Osteoblast (primary cell): Measurements from ENCODE around the gene OR4E1. TPM values are rescaled to one million over a fixed set of nuclear protein-coding genes. Genes with fewer than 3 reads are reported as not detected.

ENCODE experiments used
- DNase-seq: peaks from one replicate; pipeline ENCODE4 v3.0.0; 2011; ENCODE audit warnings: low spot score, mixed read lengths; ENCODE audit not compliant: insufficient read length; ENCODE audit errors: missing footprints
- H2AFZ ChIP-seq: 2 replicates; pipeline ENCODE4 v1.6.0; 2011; ENCODE audit warnings: mild to moderate bottlenecking, low read length
- H3K27ac ChIP-seq: 2 replicates; pipeline ENCODE4 v1.5.1; 2011; ENCODE audit warnings: mild to moderate bottlenecking, low read depth, low read length, moderate library complexity
- H3K27me3 ChIP-seq: 2 replicates; pipeline ENCODE4 v1.6.0; 2012; ENCODE audit warnings: mild to moderate bottlenecking, control low read depth, inconsistent platforms, low read length, moderate library complexity; ENCODE audit not compliant: insufficient read depth
- H3K36me3 ChIP-seq: 2 replicates; pipeline ENCODE4 v1.5.1; 2011; ENCODE audit warnings: mild to moderate bottlenecking, low read length, control low read depth, moderate library complexity; ENCODE audit not compliant: insufficient read depth
- H3K4me1 ChIP-seq: 2 replicates; pipeline ENCODE4 v1.5.1; 2011; ENCODE audit warnings: mild to moderate bottlenecking, low read length, control low read depth, moderate library complexity; ENCODE audit not compliant: insufficient read depth
- H3K4me2 ChIP-seq: 2 replicates; pipeline ENCODE4 v1.6.0; 2011; ENCODE audit warnings: mild to moderate bottlenecking, low read length; ENCODE audit not compliant: insufficient read depth
- H3K4me3 ChIP-seq: fragments of 200-600 bp; sonication (generic); 3 replicates; pipeline ENCODE4 v1.5.1; 2012; ENCODE audit warnings: mild to moderate bottlenecking, low read length, inconsistent platforms; ENCODE audit not compliant: insufficient read depth
- H3K79me2 ChIP-seq: 2 replicates; pipeline ENCODE4 v1.6.0; 2012; ENCODE audit warnings: mild to moderate bottlenecking, low read length, control low read depth, inconsistent platforms; ENCODE audit not compliant: insufficient read depth
- H3K9me3 ChIP-seq: 2 replicates; pipeline ENCODE4 v1.5.1; 2011; ENCODE audit warnings: low read depth, low read length, control low read depth
- H4K20me1 ChIP-seq: 2 replicates; pipeline ENCODE4 v1.6.0; 2012; ENCODE audit warnings: mild to moderate bottlenecking, low read length, control low read depth; ENCODE audit not compliant: insufficient read depth
- total RNA-seq: library from RNA; depleted of rRNA; stranded (reverse); fragments of >200 nt; gene quantifications from 2 replicates; pipeline ENCODE4 v1.2.3, GENCODE V29; 2012
- TF ChIP-seq, protein P1 (sequence below): IDR thresholded peaks from 2 replicates; pipeline ENCODE4 v1.5.1; 2011; ENCODE audit warnings: mild to moderate bottlenecking, low read depth, low read length, moderate library complexity; ENCODE audit errors: extremely low read depth

Gene OR4E1, protein sequence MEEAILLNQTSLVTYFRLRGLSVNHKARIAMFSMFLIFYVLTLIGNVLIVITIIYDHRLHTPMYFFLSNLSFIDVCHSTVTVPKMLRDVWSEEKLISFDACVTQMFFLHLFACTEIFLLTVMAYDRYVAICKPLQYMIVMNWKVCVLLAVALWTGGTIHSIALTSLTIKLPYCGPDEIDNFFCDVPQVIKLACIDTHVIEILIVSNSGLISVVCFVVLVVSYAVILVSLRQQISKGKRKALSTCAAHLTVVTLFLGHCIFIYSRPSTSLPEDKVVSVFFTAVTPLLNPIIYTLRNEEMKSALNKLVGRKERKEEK
- not detected in 2 replicates for total RNA-seq

DNA sequence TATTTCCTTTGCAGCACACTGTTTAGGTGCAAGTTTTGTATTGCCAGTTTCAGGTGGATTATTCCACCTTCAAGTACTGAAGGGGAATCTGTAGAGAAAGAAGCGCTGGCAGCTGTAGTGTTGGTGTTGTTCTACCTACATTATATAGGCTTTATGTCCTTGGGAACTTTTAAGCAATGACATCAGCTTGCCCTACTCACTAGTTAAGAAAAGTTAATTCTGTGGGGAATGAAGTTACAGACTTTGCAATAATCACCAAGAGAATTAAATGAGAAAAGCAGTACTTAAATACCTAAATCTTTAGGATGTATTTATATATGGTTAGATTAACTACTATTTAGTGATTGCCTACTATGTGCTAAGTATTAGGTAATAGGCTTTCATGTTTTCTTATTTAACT is at the start of gene OR4E1:
Gene OR4E1, minus strand, starts transcription at position 101 of the 400 bp plus-strand sequence. CDS start 2,883 bp downstream, outside the sequence.
- no peak within 1 kb of the TSS for H3K27ac ChIP-seq
- no peak for DNase-seq
- H3K36me3 ChIP-seq: no peaks in the 10 kb centered on the region
- no peaks in the 10 kb centered on the region for H3K79me2 ChIP-seq
- H3K9me3 ChIP-seq: no peaks in the 10 kb centered on the region
- no peak within 1 kb of the TSS for H2AFZ ChIP-seq
- H3K4me3 ChIP-seq: no peak within 1 kb of the TSS
- H3K27me3 ChIP-seq: no peaks in the 10 kb centered on the region
- H3K4me2 ChIP-seq: no peak within 1 kb of the TSS
- no peaks in the 10 kb centered on the region for H3K4me1 ChIP-seq
- TF ChIP-seq, protein P1, sequence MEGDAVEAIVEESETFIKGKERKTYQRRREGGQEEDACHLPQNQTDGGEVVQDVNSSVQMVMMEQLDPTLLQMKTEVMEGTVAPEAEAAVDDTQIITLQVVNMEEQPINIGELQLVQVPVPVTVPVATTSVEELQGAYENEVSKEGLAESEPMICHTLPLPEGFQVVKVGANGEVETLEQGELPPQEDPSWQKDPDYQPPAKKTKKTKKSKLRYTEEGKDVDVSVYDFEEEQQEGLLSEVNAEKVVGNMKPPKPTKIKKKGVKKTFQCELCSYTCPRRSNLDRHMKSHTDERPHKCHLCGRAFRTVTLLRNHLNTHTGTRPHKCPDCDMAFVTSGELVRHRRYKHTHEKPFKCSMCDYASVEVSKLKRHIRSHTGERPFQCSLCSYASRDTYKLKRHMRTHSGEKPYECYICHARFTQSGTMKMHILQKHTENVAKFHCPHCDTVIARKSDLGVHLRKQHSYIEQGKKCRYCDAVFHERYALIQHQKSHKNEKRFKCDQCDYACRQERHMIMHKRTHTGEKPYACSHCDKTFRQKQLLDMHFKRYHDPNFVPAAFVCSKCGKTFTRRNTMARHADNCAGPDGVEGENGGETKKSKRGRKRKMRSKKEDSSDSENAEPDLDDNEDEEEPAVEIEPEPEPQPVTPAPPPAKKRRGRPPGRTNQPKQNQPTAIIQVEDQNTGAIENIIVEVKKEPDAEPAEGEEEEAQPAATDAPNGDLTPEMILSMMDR: no peak
- H4K20me1 ChIP-seq: no peaks in the 10 kb centered on the region

DNA sequence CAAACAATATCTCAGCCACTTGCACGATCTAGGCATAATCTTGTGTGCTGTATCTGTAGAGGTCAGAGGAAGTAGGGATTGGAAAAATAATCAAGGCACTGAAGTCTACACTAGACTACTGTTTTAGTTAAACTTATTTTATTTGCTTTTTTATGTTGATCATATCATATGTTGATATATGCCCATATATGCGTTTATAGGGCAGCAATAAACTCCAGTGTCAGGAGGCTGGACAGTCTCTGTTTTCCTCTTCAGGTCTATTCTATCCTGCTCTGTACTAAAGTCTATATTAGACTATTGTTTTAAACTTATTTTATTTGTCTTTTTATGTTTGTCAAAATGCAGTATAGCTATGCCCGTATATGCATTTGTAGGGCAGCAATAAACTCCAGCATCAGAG is 47.9 kb upstream of the OR4E1 start:
- no peak overlapping the region for H3K4me2 ChIP-seq
- no peaks in the 10 kb centered on the region for H3K9me3 ChIP-seq
- H3K27ac ChIP-seq: no peak overlapping the region
- no peaks in the 10 kb centered on the region for H4K20me1 ChIP-seq
- H3K4me1 ChIP-seq: no peaks in the 10 kb centered on the region
- DNase-seq: no peak
- TF ChIP-seq, protein P1: no peak
- no peaks in the 10 kb centered on the region for H3K36me3 ChIP-seq
- H3K27me3 ChIP-seq: no peaks in the 10 kb centered on the region
- no peaks in the 10 kb centered on the region for H3K79me2 ChIP-seq
- no peak overlapping the region for H2AFZ ChIP-seq
- H3K4me3 ChIP-seq: no peak overlapping the region

DNA sequence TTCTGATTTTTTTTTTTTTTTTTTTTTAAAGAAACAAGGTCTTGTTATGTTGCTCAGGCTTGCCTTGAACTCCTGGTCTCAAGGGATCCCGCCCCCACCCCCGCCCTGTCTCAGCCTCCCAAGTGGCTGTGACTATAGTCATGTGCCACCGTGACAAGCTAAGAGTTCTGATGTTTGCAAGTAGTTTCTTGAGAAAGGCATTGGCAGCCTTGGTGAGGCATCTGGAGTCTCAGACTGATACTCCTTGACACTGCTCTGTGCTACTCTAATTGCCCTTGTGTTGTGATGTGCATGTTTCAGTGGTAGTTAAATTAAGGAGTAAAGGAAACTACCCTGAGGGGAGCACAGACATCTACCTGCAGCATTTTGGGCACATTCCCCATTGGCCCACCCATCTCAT is 46.2 kb upstream of the OR4E1 start:
- no peaks in the 10 kb centered on the region for H3K27me3 ChIP-seq
- no peak overlapping the region for H2AFZ ChIP-seq
- H3K4me1 ChIP-seq: no peaks in the 10 kb centered on the region
- no peak overlapping the region for H3K27ac ChIP-seq
- no peak for DNase-seq
- TF ChIP-seq, protein P1: no peak
- no peak overlapping the region for H3K4me2 ChIP-seq
- H3K36me3 ChIP-seq: no peaks in the 10 kb centered on the region
- no peaks in the 10 kb centered on the region for H3K79me2 ChIP-seq
- H3K9me3 ChIP-seq: no peaks in the 10 kb centered on the region
- no peaks in the 10 kb centered on the region for H4K20me1 ChIP-seq
- no peak overlapping the region for H3K4me3 ChIP-seq

DNA sequence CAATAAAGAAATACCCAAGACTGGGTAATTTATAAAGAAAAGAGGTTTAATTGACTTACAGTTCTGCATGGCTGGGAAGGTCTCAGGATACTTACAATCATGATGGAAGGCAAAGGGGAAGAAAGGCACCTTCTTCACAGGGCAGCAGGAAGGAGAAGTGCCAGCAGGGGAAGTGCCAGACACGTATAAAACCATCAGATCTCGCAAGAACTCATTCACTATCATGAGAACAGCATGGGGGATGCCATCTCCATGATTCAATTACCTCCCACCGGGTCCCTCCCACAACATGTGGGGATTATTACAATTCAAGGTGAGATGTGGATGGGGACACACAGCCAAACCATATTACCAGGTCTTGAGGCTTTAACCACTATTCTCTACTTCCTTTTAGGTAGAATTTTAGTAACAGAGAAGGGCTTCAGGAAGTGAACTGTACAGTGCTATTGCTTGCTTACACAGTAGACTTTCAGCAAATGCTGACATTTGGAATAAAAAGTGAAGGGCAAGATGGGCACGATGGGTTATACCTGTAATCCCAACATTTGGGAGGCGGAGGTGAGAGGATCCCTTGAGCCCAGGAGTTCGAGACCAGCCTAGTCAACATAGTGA is 40.8 kb upstream of the OR4E1 start:
- no peaks in the 10 kb centered on the region for H3K79me2 ChIP-seq
- TF ChIP-seq, protein P1: no peak
- no peak overlapping the region for H3K4me3 ChIP-seq
- H3K27me3 ChIP-seq: no peaks in the 10 kb centered on the region
- no peak overlapping the region for H2AFZ ChIP-seq
- no peak overlapping the region for H3K27ac ChIP-seq
- H3K36me3 ChIP-seq: no peaks in the 10 kb centered on the region
- H3K4me1 ChIP-seq: no peaks in the 10 kb centered on the region
- H3K4me2 ChIP-seq: no peak overlapping the region
- no peaks in the 10 kb centered on the region for H3K9me3 ChIP-seq
- DNase-seq: no peak
- no peaks in the 10 kb centered on the region for H4K20me1 ChIP-seq
